ENCODE results near the gene MAGT1. TPM values are rescaled to one million over a fixed set of nuclear protein-coding genes. Genes with fewer than 3 reads are reported as not detected.
A peak's percentile ranks its signal among the peaks of the same experiment; 100 is the strongest.
"Not testable (repeated sequence)": the region's sequence is repeated elsewhere in the genome, so short reads cannot be mapped to it uniquely, and the experiment has no call there.

MAGT1 gene
- total RNA-seq, 2 donors from 2014 or later, result 54.3 to 56.1 TPM

DNA sequence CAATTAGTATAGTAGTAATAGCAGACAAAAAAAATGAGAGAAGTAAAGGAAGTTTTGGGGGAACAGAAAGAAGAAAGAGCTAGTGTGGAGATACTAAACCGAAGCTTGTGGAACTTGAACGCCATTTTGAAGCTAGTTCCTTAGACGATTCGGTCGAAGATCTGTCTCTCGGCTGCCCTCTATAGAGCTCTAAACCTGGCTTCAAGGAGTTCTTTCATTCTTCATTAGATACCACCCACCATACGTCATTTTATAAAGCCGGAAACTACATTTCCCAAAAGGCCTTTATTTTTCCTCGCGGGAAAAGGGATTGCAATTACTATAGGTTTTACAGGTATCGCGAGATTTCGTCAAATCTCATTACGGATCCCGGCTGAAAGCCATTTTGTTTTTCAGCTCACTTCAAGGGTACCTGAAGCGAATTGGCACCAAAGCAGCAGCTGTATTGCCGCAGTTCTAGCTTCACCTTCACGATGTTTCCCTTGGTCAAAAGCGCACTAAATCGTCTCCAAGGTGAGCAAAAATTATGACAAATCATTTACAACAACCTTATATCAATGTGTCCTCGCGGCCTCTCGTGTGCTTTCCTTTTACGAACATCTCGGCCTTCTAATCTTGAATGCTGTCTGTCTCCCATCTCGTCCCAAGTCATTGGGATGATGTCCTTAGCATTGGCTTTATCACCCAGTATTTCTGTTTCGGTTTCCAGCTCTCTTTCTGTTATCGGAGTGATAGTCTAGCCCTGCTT, 4.0 kb upstream of the MAGT1 start, which contains the start of gene COX7B:
Gene COX7B, plus strand, starts transcription at position 388 of the 748 bp plus-strand sequence. Its CDS starts 86 bp downstream, at position 474.
- Histone ChIP-seq H3K27ac (peak within 1 kb of the TSS; percentile 81 to 83), H3K4me3 (peak within 1 kb of the TSS; percentile 81), H3K9me3 (no peaks in the 10 kb centered on the region), H3K4me1 (ENCODE audit: control insufficient read depth in 1 of 2, low read depth in 2 of 2) (peaks cover 0 to 8% of the 10 kb centered on the region in 2 donors), H3K36me3 (no peaks in the 10 kb centered on the region), H3K27me3 (replicated peaks; ENCODE audit: insufficient read depth) (no peaks in the 10 kb centered on the region)
- ATAC-seq (ENCODE audit: insufficient number of reproducible peaks, low FRiP score, low read depth) (peak; percentile 95), DNase-seq (ENCODE audit: low spot score) (peak; percentile 13)
- peak; percentile 17 for TF ChIP-seq CTCF (IDR thresholded peaks at IDR 0.05)

- peak overlapping the region; percentile 93 for H3K4me3 ChIP-seq
- TF ChIP-seq CTCF (IDR thresholded peaks at IDR 0.05), result no peak
- peaks cover 4 to 22% of the 10 kb centered on the region in 2 donors for H3K4me1 ChIP-seq (ENCODE audit: control insufficient read depth in 1 of 2, low read depth in 2 of 2)
- no peaks in the 10 kb centered on the region for H3K27me3 ChIP-seq (replicated peaks; ENCODE audit: insufficient read depth)
- H3K9me3 ChIP-seq, result no peaks in the 10 kb centered on the region
- no peak overlapping the region for H3K27ac ChIP-seq
- ATAC-seq (ENCODE audit: insufficient number of reproducible peaks, low FRiP score, low read depth) (no peak), DNase-seq (ENCODE audit: low spot score) (no peak)
- no peaks in the 10 kb centered on the region for H3K36me3 ChIP-seq
Measured at GRCh38 chrX:77893713-77894112, 1.5 kb downstream of the MAGT1 start.

DNA sequence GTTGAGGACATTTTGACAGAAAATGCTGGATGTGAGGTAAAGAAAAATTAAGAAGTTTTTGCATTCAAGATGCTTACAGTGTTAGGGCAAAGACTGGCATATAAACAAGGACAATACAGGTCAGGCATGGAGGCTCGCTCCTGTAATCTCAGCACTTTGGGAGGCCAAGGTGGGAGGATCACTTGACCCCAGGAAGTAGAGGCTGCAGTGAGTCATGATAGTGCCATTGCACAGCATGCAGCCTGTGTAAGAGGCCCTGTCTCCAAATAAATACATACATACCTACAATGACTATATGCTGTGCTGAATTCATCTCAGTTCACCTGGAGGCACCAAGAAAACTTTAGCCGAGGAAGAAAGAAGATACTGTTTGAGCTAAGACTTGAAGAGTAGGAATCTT, 2.3 kb downstream of the MAGT1 start:
- H3K27me3 ChIP-seq (replicated peaks; ENCODE audit: insufficient read depth), result no peaks in the 10 kb centered on the region
- H3K27ac ChIP-seq, result no peak overlapping the region
- no peaks in the 10 kb centered on the region for H3K36me3 ChIP-seq
- no peak for TF ChIP-seq CTCF (IDR thresholded peaks at IDR 0.05)
- no peak for DNase-seq (ENCODE audit: low spot score)
- peaks cover 4 to 22% of the 10 kb centered on the region in 2 donors for H3K4me1 ChIP-seq (ENCODE audit: control insufficient read depth in 1 of 2, low read depth in 2 of 2)
- no peaks in the 10 kb centered on the region for H3K9me3 ChIP-seq
- ATAC-seq (ENCODE audit: insufficient number of reproducible peaks, low FRiP score, low read depth), result no peak
- H3K4me3 ChIP-seq, result peak overlapping the region; percentile 7

- not testable (repeated sequence) for H3K9me3 ChIP-seq; H3K27ac ChIP-seq; H3K4me3 ChIP-seq; ATAC-seq (ENCODE audit: insufficient number of reproducible peaks, low FRiP score, low read depth); H3K4me1 ChIP-seq (ENCODE audit: control insufficient read depth in 1 of 2, low read depth in 2 of 2); H3K27me3 ChIP-seq (replicated peaks; ENCODE audit: insufficient read depth); DNase-seq (ENCODE audit: low spot score); H3K36me3 ChIP-seq
Measured at GRCh38 chrX:77881418-77881817, 13.8 kb downstream of the MAGT1 start.

- ATAC-seq (ENCODE audit: insufficient number of reproducible peaks, low FRiP score, low read depth) (no peak), DNase-seq (ENCODE audit: low spot score) (no peak)
- H3K27me3 ChIP-seq (replicated peaks; ENCODE audit: insufficient read depth), result no peaks in the 10 kb centered on the region
- no peaks in the 10 kb centered on the region for H3K36me3 ChIP-seq
- no peak overlapping the region for H3K27ac ChIP-seq
- no peaks in the 10 kb centered on the region for H3K4me1 ChIP-seq (ENCODE audit: control insufficient read depth in 1 of 2, low read depth in 2 of 2)
- H3K9me3 ChIP-seq, result no peaks in the 10 kb centered on the region
- no peak for TF ChIP-seq CTCF (IDR thresholded peaks at IDR 0.05)
- no peak overlapping the region for H3K4me3 ChIP-seq
Measured at GRCh38 chrX:77875372-77875771, 19.9 kb downstream of the MAGT1 start.

- H3K4me3 ChIP-seq; H3K9me3 ChIP-seq; H3K27ac ChIP-seq; H3K4me1 ChIP-seq (ENCODE audit: control insufficient read depth in 1 of 2, low read depth in 2 of 2); DNase-seq (ENCODE audit: low spot score); ATAC-seq (ENCODE audit: insufficient number of reproducible peaks, low FRiP score, low read depth); H3K36me3 ChIP-seq; H3K27me3 ChIP-seq (replicated peaks; ENCODE audit: insufficient read depth): not testable (repeated sequence)
Measured at GRCh38 chrX:77831544-77831943, 63.7 kb downstream of the MAGT1 start.

DNA sequence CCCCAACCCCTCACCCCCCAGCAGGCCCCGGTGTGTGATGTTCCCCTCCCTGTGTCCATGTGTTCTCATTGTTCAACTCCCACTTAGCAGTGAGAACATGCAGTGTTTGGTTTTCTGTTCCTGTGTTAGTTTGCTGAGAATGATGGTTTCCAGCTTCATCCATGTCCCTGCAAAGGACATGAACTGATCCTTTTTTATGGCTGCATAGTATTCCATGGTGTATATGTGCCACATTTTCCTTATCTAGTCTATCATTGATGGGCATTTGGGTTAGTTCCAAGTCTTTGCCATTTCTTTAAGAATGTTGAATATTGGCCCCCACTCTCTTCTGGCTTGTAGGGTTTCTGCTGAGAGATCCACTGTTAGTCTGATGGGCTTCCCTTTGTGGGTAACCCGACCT, 73.2 kb downstream of the MAGT1 start:
- H3K4me1 ChIP-seq (ENCODE audit: control insufficient read depth in 1 of 2, low read depth in 2 of 2); ATAC-seq (ENCODE audit: insufficient number of reproducible peaks, low FRiP score, low read depth); H3K27me3 ChIP-seq (replicated peaks; ENCODE audit: insufficient read depth); H3K4me3 ChIP-seq; H3K27ac ChIP-seq; H3K36me3 ChIP-seq; DNase-seq (ENCODE audit: low spot score); H3K9me3 ChIP-seq: not testable (repeated sequence)

All from thoracic aorta (tissue), 2 donors.